Right lobe of liver (tissue), 4 donors: Measurements from ENCODE around the gene SPP1.
"Not testable (repeated sequence)": the region's sequence is repeated elsewhere in the genome, so short reads cannot be mapped to it uniquely, and the experiment has no call there.

Experiments used
- POLR2A ChIP-seq: fragments of 450-650 bp; IDR thresholded peaks from one replicate; pipeline ENCODE4 v1.6.1; 2017; ENCODE audit warnings: antibody characterized with exemption, mild to moderate bottlenecking
- TF ChIP-seq, protein P1 (sequence below), 4 donors: fragments of 200-600 bp in 3 of 4; fragments of 450-650 bp in 1 of 4; IDR thresholded peaks; one replicate each; pipeline versions ENCODE4 v1.5.1 to v1.8.0; 2016 to 2022; ENCODE audit warnings: antibody characterized with exemption in 4 of 4, mild to moderate bottlenecking in 2 of 4
- donor health status: DM: no; HTN: no; CAD: no.
- donor health status: DM: no; HTN: no; CAD: no.
- donor health status: DM: no; HTN: yes; CAD: no.

- TF ChIP-seq, protein P1, sequence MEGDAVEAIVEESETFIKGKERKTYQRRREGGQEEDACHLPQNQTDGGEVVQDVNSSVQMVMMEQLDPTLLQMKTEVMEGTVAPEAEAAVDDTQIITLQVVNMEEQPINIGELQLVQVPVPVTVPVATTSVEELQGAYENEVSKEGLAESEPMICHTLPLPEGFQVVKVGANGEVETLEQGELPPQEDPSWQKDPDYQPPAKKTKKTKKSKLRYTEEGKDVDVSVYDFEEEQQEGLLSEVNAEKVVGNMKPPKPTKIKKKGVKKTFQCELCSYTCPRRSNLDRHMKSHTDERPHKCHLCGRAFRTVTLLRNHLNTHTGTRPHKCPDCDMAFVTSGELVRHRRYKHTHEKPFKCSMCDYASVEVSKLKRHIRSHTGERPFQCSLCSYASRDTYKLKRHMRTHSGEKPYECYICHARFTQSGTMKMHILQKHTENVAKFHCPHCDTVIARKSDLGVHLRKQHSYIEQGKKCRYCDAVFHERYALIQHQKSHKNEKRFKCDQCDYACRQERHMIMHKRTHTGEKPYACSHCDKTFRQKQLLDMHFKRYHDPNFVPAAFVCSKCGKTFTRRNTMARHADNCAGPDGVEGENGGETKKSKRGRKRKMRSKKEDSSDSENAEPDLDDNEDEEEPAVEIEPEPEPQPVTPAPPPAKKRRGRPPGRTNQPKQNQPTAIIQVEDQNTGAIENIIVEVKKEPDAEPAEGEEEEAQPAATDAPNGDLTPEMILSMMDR (IDR thresholded peaks at IDR 0.05) = not testable (repeated sequence)
- not testable (repeated sequence) for TF ChIP-seq POLR2A
Measured at GRCh38 chr4:87940809-87941208, 34.7 kb upstream of the SPP1 start.
